Measurements from ENCODE around the gene KCNJ5.

KCNJ5 gene

DNA sequence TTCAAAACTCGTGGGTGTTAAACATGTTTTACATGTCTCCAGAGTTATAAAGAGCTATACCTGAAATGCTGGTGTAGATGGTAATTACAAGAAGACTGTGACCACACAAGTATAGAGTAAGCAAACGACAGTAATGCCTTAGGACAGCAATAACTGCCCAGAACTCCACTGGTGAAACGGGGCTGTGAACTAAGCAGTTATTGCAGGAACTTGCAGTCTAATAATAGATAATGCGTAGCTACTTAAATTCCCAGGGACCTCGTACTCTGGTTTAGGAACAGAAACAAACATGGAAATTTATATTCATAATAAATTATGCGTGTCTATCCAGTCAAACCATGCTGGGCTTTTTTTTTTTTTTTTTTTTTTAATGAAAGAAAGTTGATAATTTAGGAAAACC lies 76.4 kb downstream of the KCNJ5 start:
- Mint-ChIP-seq H3K9me3 (no peaks in the 10 kb centered on the region), H3K27me3 (no peaks in the 10 kb centered on the region), H3K36me3 (peaks cover 11 to 19% of the 10 kb centered on the region in 2 donors), H3K4me1 (peaks cover 10 to 14% of the 10 kb centered on the region in 2 donors), H3K27ac (no peak overlapping the region), H3K4me3 (no peak overlapping the region)
- no peak for DNase-seq
- no peak for ATAC-seq (replicated peaks)

DNA sequence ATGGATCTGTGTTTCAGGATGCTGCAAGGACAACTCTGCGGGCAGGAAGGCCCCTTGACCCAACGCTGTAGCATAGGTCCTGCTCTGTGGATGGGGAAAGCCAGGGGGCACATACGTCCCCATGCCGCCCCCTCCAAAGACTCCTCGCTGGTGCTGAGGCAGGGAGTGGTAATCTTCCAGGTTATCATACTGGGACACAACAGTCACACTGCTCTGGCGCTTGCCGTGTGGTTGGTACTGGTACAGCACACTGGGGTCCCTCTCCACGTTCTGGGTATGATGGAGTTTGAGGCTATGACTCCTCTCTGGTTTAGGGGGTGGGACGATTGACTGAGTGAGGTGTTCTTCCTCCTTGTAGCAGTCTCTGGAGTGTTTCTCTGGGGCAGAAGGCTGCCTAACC lies 77.8 kb downstream of the KCNJ5 start:
- DNase-seq (no peak), ATAC-seq (replicated peaks) (peak in 1 of 2 donors; percentile 31)
- H3K27me3 Mint-ChIP-seq = no peaks in the 10 kb centered on the region
- peaks cover 16 to 24% of the 10 kb centered on the region in 2 donors for H3K36me3 Mint-ChIP-seq
- H3K4me1 Mint-ChIP-seq = peaks cover 10 to 14% of the 10 kb centered on the region in 2 donors
- H3K9me3 Mint-ChIP-seq = no peaks in the 10 kb centered on the region
- H3K27ac Mint-ChIP-seq = no peak overlapping the region
- no peak overlapping the region for H3K4me3 Mint-ChIP-seq

All from stimulated activated naive B cell treated with anti-CD40 and anti-IgM and Interleukin-4, amounts not matched to agents 10 μg/mL and 1 μg/mL and 100 μg/mL, for 72 hours (primary cell).